Mesodermal cell (in vitro differentiated cells): ENCODE results near the gene MAEA.

ENCODE experiments used
- H3K27ac ChIP-seq: 2 replicates; pipeline ENCODE4 v1.7.0; 2013; ENCODE audit warnings: mild to moderate bottlenecking, low read depth, low read length, moderate library complexity; ENCODE audit not compliant: severe bottlenecking
- H3K36me3 ChIP-seq: 2 replicates; pipeline ENCODE4 v1.7.1; 2013; ENCODE audit warnings: mild to moderate bottlenecking, low read length, moderate library complexity; ENCODE audit not compliant: control insufficient read depth, insufficient read depth
- H3K4me1 ChIP-seq: one replicate; pipeline ENCODE4 v1.7.1; 2013; ENCODE audit warnings: mild to moderate bottlenecking, low read length; ENCODE audit not compliant: insufficient read depth, control insufficient read depth, poor library complexity, severe bottlenecking
- H3K4me3 ChIP-seq: 2 replicates; pipeline ENCODE4 v1.7.0; 2013; ENCODE audit warnings: low read length, control low read depth, mild to moderate bottlenecking; ENCODE audit not compliant: insufficient read depth, poor library complexity, severe bottlenecking; ENCODE audit errors: extremely low read depth
- H3K9me3 ChIP-seq: 2 replicates; pipeline ENCODE4 v1.7.1; 2013; ENCODE audit warnings: mild to moderate bottlenecking, low read length, moderate library complexity; ENCODE audit not compliant: control insufficient read depth
- WGBS, 2 experiments: methylation state at CpG; one replicate each; pipeline ENCODE4 v1.1.5; 2013; ENCODE audit warnings: missing lambda C conversion rate in 2 of 2; ENCODE audit not compliant: insufficient coverage in 2 of 2; 5-methylcytosine and 5-hydroxymethylcytosine counted together

Gene MAEA

GRCh38 chr4:1294891-1295290 lies 5.2 kb downstream of the MAEA start:
- H3K4me3 ChIP-seq: no peak overlapping the region
- H3K36me3 ChIP-seq: peaks cover 39% of the 10 kb centered on the region
- H3K9me3 ChIP-seq: no peaks in the 10 kb centered on the region
- peaks cover 26% of the 10 kb centered on the region for H3K4me1 ChIP-seq
- 89 to 93% methylated on average over 8 to 9 of the region's 10 CpGs for WGBS, 2 experiments
- H3K27ac ChIP-seq: no peak overlapping the region

DNA sequence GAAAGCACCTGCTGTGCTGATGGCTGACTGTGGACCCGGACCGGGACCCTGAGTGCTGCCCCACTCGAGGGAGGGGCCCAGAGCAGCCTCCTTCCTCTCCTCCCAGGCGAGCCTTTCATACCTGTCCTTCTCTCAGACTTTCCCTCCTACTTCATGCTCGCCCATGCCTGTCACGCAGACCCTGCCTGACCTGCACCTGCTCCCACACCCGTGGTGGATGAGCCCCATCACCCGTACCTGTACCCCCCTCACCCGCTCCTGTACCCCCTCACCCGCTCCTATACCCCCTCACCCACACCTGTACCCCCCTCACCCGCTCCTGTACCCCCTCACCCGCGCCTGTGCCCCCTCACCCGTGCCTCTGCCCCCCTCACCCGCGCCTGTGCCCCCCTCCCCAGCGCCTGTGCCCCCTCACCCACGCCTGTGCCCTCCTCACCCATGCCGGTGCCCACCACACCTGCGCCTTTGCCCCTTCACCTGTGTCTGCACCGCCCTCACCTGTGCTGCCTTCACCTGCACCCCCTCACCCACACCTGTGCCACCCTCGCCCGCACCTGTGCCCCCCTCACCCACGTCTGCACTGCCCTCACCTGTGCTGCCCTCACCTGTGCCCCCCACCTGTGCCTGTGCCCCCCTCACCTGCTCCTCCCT lies 5.8 kb downstream of the MAEA start:
- Histone ChIP-seq H3K9me3 (no peaks in the 10 kb centered on the region), H3K4me3 (no peak overlapping the region)

GRCh38 chr4:1296324-1297022 lies 6.8 kb downstream of the MAEA start:
- 89 to 92% methylated on average over 15 to 18 of the region's 18 CpGs for WGBS, 2 experiments
- Histone ChIP-seq H3K27ac (no peak overlapping the region), H3K4me1 (peaks cover 34% of the 10 kb centered on the region), H3K9me3 (no peaks in the 10 kb centered on the region), H3K4me3 (no peak overlapping the region), H3K36me3 (peaks cover 54% of the 10 kb centered on the region)

More for the DNA sequence above, 5.8 kb downstream of the MAEA start:
- Histone ChIP-seq H3K4me1 (peaks cover 32% of the 10 kb centered on the region), H3K36me3 (peaks cover 45% of the 10 kb centered on the region), H3K27ac (no peak overlapping the region)
- 92% methylated on average over 7 to 8 of the region's 24 CpGs for whole genome bisulfite sequencing, 2 experiments

DNA sequence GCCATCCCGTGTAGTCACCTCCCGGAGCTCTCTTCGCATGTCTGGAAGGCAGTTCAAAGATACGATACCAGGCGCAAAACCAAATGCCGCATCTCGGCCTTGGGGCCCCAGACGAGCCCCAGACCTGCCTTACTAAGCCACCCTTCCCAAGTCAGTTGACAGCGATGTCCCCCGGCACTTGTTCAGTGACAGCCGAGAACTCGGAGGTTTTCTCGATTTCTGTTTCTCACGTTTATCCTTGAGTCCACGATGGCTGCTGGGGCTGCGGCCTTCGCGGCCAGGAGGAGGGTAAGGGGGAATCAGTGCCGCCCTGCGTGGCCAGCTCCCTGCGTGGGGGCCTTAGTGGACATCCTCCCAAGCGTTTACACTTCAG lies 7.3 kb downstream of the MAEA start:
- Histone ChIP-seq H3K4me1 (peaks cover 29% of the 10 kb centered on the region), H3K4me3 (no peak overlapping the region), H3K36me3 (peaks cover 58% of the 10 kb centered on the region), H3K9me3 (no peaks in the 10 kb centered on the region), H3K27ac (no peak overlapping the region)
- WGBS, 2 experiments: 91 to 93% methylated on average over 14 to 22 of the region's 22 CpGs

GRCh38 chr4:1297456-1298325 lies 8.0 kb downstream of the MAEA start:
- Histone ChIP-seq H3K27ac (no peak overlapping the region), H3K9me3 (no peaks in the 10 kb centered on the region), H3K4me1 (peaks cover 27% of the 10 kb centered on the region), H3K36me3 (peaks cover 63% of the 10 kb centered on the region), H3K4me3 (no peak overlapping the region)
- WGBS, 2 experiments: 85 to 90% methylated on average over 30 to 32 of the region's 32 CpGs

DNA sequence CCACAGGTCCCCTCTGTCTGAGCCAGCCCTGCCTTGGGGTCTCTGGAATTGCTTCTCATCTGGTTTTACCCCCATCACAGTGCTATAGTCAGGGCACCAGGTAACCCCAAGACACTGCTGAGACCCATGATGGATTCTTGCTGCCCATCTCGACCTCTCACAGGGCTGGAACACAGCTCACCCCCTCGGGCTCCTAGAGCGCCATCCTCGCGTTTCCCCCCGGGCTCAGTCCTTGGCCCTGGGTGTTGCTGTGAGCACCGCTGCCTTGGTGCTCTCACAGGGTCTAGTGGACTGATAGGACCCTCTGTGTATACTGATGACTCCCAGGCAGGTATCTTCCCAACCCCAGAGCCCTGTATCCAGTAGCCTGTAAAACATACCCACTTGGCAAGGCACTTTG lies 8.8 kb downstream of the MAEA start:
- peaks cover 63% of the 10 kb centered on the region for H3K36me3 ChIP-seq
- WGBS, 2 experiments: 95% methylated on average over 7 of the region's 7 CpGs
- no peak overlapping the region for H3K4me3 ChIP-seq
- H3K9me3 ChIP-seq: no peaks in the 10 kb centered on the region
- no peak overlapping the region for H3K27ac ChIP-seq
- peaks cover 27% of the 10 kb centered on the region for H3K4me1 ChIP-seq

GRCh38 chr4:1299301-1299860 lies 9.7 kb downstream of the MAEA start:
- no peak overlapping the region for H3K4me3 ChIP-seq
- 86 to 87% methylated on average over 14 of the region's 15 CpGs for WGBS, 2 experiments
- no peaks in the 10 kb centered on the region for H3K9me3 ChIP-seq
- H3K27ac ChIP-seq: no peak overlapping the region
- peaks cover 24% of the 10 kb centered on the region for H3K4me1 ChIP-seq
- H3K36me3 ChIP-seq: peaks cover 70% of the 10 kb centered on the region

- Histone ChIP-seq H3K9me3 (no peaks in the 10 kb centered on the region), H3K4me1 (peaks cover 18% of the 10 kb centered on the region), H3K36me3 (peaks cover 83% of the 10 kb centered on the region), H3K4me3 (no peak overlapping the region), H3K27ac (peak overlapping the region; percentile 49)
- 92 to 93% methylated on average over 38 to 40 of the region's 40 CpGs for WGBS, 2 experiments
Observed at GRCh38 chr4:1300466-1301455, 11.1 kb downstream of the MAEA start.

- Histone ChIP-seq H3K9me3 (no peaks in the 10 kb centered on the region), H3K27ac (no peak overlapping the region), H3K4me1 (peaks cover 18% of the 10 kb centered on the region), H3K36me3 (peaks cover 86% of the 10 kb centered on the region), H3K4me3 (no peak overlapping the region)
- WGBS, 2 experiments: no CpG with 5 or more reads among the region's 4 CpGs
Observed at GRCh38 chr4:1302159-1302558, 12.5 kb downstream of the MAEA start.
